ENCODE results near the gene SLC43A1.

Gene SLC43A1

DNA sequence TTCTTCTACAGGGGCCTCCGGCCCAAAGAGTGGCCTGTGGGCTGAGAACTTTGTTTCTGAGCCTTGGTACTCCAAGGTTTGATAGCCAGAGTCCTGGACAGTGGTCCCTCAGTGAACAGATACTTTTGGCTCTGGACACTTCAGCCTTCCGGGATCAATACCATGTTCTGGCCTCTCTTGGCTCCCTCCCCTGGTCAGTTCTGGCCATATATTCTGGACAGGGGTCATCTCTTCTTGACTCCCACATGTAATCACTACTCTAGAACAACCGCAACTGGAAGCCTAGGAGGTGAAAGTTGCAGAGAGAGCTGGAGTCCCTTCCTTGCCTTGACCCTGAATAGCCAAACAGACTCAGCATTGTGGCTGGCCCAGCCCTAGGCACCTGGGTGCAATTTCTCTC lies 52.9 kb downstream of the SLC43A1 start:
- peaks cover 32% of the 10 kb centered on the region for H3K27me3 ChIP-seq (replicated peaks; ENCODE audit: control insufficient read depth, insufficient read depth, low read length, poor library complexity, severe bottlenecking)
- H3K4me3 ChIP-seq (ENCODE audit: insufficient read depth, low read depth, low read length, poor library complexity, severe bottlenecking), result no peak overlapping the region
- H3K27ac ChIP-seq (ENCODE audit: insufficient read depth, low read length, poor library complexity, severe bottlenecking), result no peak overlapping the region
- no peaks in the 10 kb centered on the region for H3K36me3 ChIP-seq (ENCODE audit: control insufficient read depth, insufficient read depth, low read length)
- H3K4me1 ChIP-seq (ENCODE audit: control insufficient read depth, insufficient read depth, low read length, poor library complexity, severe bottlenecking), result peaks cover 32% of the 10 kb centered on the region
- no peaks in the 10 kb centered on the region for H3K9me3 ChIP-seq (ENCODE audit: control insufficient read depth, low read length)
- no peak for DNase-seq

DNA sequence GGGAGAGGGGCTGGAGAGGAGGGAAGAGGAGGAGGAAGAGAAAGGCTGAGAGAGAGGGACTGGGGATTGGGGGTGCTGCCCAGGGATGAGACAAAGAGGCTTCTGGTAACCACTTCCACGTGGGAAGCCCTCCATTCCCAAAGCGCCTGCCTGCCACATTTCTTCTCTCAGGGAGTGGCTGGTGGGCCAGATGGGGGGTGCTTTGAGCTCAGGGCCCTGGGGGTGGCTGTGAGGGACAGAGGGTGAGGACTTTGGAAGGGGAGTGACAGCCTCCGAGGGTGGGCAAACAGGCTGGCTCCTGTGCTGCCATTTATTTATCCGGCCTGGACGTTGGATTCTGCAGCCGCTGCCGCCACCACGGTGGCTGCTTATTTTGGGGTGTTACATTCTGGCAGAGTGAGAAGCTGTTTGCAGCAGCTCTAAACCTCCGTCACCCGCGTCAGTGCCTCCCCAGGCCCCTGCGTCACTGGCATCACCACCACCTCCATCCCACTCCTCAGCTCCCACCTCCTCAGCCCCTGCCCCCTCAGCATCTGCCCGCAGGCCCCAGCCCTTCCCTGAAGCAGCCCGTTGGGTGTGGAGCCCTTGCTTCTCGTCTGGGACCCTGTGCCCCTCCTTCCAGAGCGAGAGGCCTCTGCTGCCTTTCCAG lies 53.5 kb downstream of the SLC43A1 start:
- Histone ChIP-seq H3K4me3 (ENCODE audit: insufficient read depth, low read depth, low read length, poor library complexity, severe bottlenecking) (no peak overlapping the region), H3K4me1 (ENCODE audit: control insufficient read depth, insufficient read depth, low read length, poor library complexity, severe bottlenecking) (peaks cover 34% of the 10 kb centered on the region), H3K9me3 (ENCODE audit: control insufficient read depth, low read length) (no peaks in the 10 kb centered on the region), H3K27me3 (replicated peaks; ENCODE audit: control insufficient read depth, insufficient read depth, low read length, poor library complexity, severe bottlenecking) (peaks cover 39% of the 10 kb centered on the region), H3K36me3 (ENCODE audit: control insufficient read depth, insufficient read depth, low read length) (no peaks in the 10 kb centered on the region), H3K27ac (ENCODE audit: insufficient read depth, low read length, poor library complexity, severe bottlenecking) (no peak overlapping the region)
- no peak for DNase-seq

DNA sequence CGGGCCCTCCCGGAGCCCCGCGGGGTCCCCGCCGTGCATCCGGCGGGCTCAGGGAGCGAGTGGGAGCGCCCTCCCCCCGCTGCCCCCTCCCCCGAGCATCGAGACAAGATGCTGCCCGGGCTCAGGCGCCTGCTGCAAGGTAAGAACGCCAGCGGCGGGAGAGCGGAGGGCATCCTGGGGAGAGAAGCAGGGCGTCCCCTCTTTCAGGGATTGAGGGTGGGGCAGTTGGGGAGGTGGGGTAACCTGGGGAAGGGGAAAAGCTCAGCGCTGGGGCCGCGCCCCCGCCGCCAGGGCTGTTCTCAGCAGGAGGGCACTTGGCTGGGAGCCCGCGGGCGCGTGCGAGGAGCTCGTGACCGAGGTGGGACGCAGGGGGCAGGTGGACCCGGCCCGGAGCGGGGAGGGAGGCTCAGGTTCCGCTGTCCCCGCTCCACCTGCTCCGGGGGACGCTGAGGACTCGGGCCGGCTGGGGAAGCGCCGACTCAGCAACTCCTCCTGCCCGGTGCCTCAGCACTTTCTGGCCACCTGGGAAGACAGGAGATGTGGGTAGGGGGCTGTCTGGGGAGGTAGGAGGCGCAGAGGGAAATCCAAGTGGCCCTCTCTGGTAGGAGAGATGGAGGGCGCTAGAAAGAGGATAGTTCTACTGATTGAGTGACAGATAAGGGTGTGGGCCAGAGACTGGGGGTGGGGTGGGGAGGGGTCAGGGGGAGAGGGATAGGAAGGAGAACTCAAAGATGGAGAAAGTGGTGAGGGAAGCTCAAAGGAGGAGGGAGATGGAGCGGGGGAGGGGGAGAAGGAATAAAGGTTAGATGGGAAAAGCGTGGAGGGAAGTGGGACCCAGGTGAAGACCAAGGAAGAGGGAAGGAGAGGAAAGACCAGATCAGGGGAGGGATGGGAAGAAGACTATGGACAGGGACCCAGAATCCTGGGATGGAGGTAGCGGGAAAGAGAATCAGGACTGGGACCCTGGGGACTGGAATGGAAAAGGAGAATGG lies 54.4 kb downstream of the SLC43A1 start:
- peaks cover 39% of the 10 kb centered on the region for H3K27me3 ChIP-seq (replicated peaks; ENCODE audit: control insufficient read depth, insufficient read depth, low read length, poor library complexity, severe bottlenecking)
- no peak overlapping the region for H3K27ac ChIP-seq (ENCODE audit: insufficient read depth, low read length, poor library complexity, severe bottlenecking)
- H3K36me3 ChIP-seq (ENCODE audit: control insufficient read depth, insufficient read depth, low read length), result no peaks in the 10 kb centered on the region
- H3K4me1 ChIP-seq (ENCODE audit: control insufficient read depth, insufficient read depth, low read length, poor library complexity, severe bottlenecking), result peaks cover 34% of the 10 kb centered on the region
- no peak for DNase-seq
- no peaks in the 10 kb centered on the region for H3K9me3 ChIP-seq (ENCODE audit: control insufficient read depth, low read length)
- peak overlapping the region; percentile 18 for H3K4me3 ChIP-seq (ENCODE audit: insufficient read depth, low read depth, low read length, poor library complexity, severe bottlenecking)

DNA sequence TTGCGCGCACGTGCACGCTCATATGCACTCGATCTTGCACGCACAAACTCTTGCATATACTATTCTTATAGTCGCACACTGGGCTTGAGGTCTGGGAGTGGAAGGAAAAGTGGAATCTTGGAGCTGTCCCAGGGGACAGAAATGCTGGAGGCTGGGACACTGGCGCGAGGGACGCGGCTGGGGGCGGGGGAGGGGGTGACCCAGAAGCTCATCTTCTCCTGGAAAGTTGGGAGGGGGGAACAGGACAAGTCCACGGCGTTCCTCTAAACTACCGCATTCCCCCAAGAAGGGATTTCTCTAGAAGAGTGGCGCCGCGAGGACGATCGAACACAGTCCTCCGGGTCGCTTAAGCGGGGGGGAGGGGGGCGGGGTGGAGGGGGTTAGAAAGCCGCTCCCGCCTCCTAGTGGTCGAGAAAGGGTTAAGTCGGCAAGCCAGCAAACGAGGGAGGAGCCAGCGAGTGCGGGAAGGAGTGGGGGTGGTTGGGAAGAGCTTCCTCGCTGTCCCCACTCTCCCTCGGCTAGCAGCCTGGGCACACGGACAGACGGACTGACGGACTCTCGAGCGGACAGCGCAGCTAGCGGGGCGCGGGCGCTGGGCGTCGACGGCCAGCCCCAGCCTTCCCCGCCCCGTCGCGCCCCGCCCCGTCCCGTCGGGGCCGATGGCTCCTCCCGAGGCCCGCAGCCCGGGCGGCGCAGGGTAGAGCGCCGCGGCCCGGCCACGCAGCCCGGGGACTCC lies 55.3 kb downstream of the SLC43A1 start, which contains the start of gene RTN4RL2:
Gene RTN4RL2, plus strand, starts transcription at position 507 of the 736 bp plus-strand sequence. CDS start 338 bp downstream, outside the sequence.
- H3K9me3 ChIP-seq (ENCODE audit: control insufficient read depth, low read length), result no peaks in the 10 kb centered on the region
- H3K36me3 ChIP-seq (ENCODE audit: control insufficient read depth, insufficient read depth, low read length), result no peaks in the 10 kb centered on the region
- no peak for DNase-seq
- peaks cover 39% of the 10 kb centered on the region for H3K27me3 ChIP-seq (replicated peaks; ENCODE audit: control insufficient read depth, insufficient read depth, low read length, poor library complexity, severe bottlenecking)
- H3K4me1 ChIP-seq (ENCODE audit: control insufficient read depth, insufficient read depth, low read length, poor library complexity, severe bottlenecking), result peaks cover 34% of the 10 kb centered on the region
- peak within 1 kb of the TSS; percentile 57 for H3K4me3 ChIP-seq (ENCODE audit: insufficient read depth, low read depth, low read length, poor library complexity, severe bottlenecking)
- no peak within 1 kb of the TSS for H3K27ac ChIP-seq (ENCODE audit: insufficient read depth, low read length, poor library complexity, severe bottlenecking)

DNA sequence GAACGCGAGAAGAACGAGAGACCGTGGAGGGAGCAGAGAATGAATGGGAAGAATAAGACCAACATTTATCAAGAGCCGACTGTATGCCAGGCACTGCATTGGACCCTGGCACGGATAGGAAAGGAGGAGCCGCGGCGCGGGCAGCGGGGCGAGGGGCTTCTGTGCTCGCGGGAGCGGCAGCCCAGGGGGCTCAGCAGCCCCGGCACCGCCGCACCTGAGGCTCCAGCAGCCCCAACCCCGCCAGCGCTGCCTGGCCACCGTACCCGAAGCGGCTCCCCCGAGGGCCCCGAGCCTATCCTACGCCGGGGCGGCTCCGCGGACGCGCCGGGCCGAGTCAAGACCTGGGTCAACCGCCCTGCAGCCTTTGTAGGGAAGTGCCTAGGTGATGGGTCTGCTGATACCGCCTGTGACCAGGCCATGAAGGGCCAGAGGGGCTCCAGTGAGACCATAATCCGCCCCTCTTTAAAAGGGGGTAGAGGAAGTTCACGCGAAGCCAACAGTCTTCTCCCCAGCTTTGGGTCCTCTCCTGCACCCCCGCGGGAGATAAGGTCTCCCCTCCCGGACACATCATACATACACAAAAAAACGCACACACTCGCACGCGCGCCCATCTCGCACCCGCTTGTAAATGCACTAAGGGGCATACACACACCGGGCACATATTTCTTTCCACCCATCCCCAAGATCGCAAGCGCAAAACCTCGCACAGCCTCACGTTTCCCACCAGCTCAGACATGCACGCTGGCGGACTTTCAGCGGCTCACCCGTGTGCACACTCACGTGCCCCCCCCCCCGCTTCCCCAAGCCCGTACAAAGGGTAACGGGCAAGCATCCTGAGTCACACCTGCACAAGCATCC lies 56.1 kb downstream of the SLC43A1 start:
- no peak overlapping the region for H3K27ac ChIP-seq (ENCODE audit: insufficient read depth, low read length, poor library complexity, severe bottlenecking)
- no peak for DNase-seq

DNA sequence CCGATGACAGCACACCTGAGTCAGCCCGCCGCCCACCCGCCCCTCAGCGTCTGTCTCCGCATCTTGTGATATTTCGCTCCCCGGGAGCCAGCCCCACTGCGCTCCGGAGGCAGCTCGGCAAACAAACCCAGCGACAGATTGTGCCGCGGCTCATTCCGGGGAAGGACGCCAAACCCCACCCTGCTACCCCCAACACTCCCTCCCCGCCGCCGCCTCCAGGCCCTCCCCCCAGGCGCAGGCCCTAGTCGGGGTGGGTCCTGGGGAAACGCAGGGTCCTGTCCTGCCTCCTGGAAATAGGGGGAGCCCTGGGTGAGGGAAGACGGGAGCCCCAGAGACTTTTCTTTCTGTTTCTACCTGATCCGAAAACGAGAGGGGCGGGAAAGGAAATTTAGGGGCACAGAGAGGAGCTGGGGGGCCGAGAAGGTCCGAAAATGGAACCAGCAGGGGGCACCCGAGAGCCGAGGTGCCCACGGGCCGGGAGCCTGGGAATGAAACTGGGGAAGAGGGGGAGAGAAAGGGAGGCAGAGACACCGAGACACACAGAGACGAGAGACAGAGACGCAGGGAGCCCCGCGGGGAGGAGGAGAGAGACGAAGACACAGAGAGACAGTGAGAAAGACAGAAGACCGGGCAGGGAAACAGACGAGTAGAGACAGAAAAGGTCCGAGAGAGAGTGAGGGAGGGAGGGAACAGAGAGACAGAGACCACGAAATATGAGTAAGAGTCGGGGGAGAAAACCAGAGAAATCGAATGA lies 56.9 kb downstream of the SLC43A1 start:
- H3K27me3 ChIP-seq (replicated peaks; ENCODE audit: control insufficient read depth, insufficient read depth, low read length, poor library complexity, severe bottlenecking), result peaks cover 39% of the 10 kb centered on the region
- no peak overlapping the region for H3K27ac ChIP-seq (ENCODE audit: insufficient read depth, low read length, poor library complexity, severe bottlenecking)
- peak in 2 of 3 donors; percentile 25 for DNase-seq
- H3K4me3 ChIP-seq (ENCODE audit: insufficient read depth, low read depth, low read length, poor library complexity, severe bottlenecking), result peak overlapping the region; percentile 57
- no peaks in the 10 kb centered on the region for H3K9me3 ChIP-seq (ENCODE audit: control insufficient read depth, low read length)
- H3K4me1 ChIP-seq (ENCODE audit: control insufficient read depth, insufficient read depth, low read length, poor library complexity, severe bottlenecking), result peaks cover 34% of the 10 kb centered on the region
- H3K36me3 ChIP-seq (ENCODE audit: control insufficient read depth, insufficient read depth, low read length), result no peaks in the 10 kb centered on the region

More for the DNA sequence above, 56.1 kb downstream of the SLC43A1 start:
- peaks cover 34% of the 10 kb centered on the region for H3K4me1 ChIP-seq (ENCODE audit: control insufficient read depth, insufficient read depth, low read length, poor library complexity, severe bottlenecking)
- H3K27me3 ChIP-seq (replicated peaks; ENCODE audit: control insufficient read depth, insufficient read depth, low read length, poor library complexity, severe bottlenecking), result peaks cover 39% of the 10 kb centered on the region
- no peaks in the 10 kb centered on the region for H3K9me3 ChIP-seq (ENCODE audit: control insufficient read depth, low read length)
- peak overlapping the region; percentile 57 for H3K4me3 ChIP-seq (ENCODE audit: insufficient read depth, low read depth, low read length, poor library complexity, severe bottlenecking)
- no peaks in the 10 kb centered on the region for H3K36me3 ChIP-seq (ENCODE audit: control insufficient read depth, insufficient read depth, low read length)

DNA sequence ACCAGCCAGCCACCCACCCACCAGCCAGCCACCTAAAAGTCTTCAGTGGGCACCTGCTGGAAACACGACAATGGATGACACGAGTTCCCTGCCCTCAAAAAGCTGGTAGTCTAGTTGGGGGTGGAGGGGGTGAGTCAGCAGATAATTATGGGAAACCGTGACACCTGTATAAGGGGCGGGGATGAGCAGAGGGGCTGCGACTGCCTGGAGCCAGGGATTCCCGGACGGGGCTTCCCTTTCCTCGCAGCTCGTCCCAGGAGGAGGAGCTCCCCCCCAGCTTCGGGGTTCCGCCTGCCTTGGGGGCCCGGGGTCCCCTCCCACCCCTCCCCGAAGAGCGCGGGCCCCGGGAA lies 57.5 kb downstream of the SLC43A1 start:
- peaks cover 34% of the 10 kb centered on the region for H3K4me1 ChIP-seq (ENCODE audit: control insufficient read depth, insufficient read depth, low read length, poor library complexity, severe bottlenecking)
- H3K9me3 ChIP-seq (ENCODE audit: control insufficient read depth, low read length), result no peaks in the 10 kb centered on the region
- H3K36me3 ChIP-seq (ENCODE audit: control insufficient read depth, insufficient read depth, low read length), result no peaks in the 10 kb centered on the region
- DNase-seq, result no peak
- H3K4me3 ChIP-seq (ENCODE audit: insufficient read depth, low read depth, low read length, poor library complexity, severe bottlenecking), result peak overlapping the region; percentile 57
- peaks cover 39% of the 10 kb centered on the region for H3K27me3 ChIP-seq (replicated peaks; ENCODE audit: control insufficient read depth, insufficient read depth, low read length, poor library complexity, severe bottlenecking)
- H3K27ac ChIP-seq (ENCODE audit: insufficient read depth, low read length, poor library complexity, severe bottlenecking), result no peak overlapping the region

DNA sequence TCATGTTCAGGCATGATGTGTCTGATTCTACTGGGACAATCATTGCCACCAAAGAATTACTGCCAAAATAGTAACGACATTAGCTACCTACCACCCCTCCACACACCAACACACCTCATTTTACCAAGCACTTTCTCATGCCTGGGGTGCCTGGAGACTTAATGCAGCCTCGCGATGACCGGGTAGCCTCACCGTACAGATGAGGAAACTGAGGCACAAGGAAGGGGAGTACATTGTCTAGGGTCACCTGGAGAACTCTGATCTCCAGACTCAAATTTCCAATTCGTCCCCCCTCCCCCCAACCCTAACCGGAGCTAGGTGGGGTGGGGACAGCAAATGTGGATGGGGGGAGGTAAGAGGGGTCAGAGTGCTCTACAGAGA lies 57.9 kb downstream of the SLC43A1 start:
- peaks cover 34% of the 10 kb centered on the region for H3K4me1 ChIP-seq (ENCODE audit: control insufficient read depth, insufficient read depth, low read length, poor library complexity, severe bottlenecking)
- peaks cover 39% of the 10 kb centered on the region for H3K27me3 ChIP-seq (replicated peaks; ENCODE audit: control insufficient read depth, insufficient read depth, low read length, poor library complexity, severe bottlenecking)
- no peak for DNase-seq

More for the DNA sequence above, 57.9 kb downstream of the SLC43A1 start:
- no peaks in the 10 kb centered on the region for H3K9me3 ChIP-seq (ENCODE audit: control insufficient read depth, low read length)
- H3K36me3 ChIP-seq (ENCODE audit: control insufficient read depth, insufficient read depth, low read length), result no peaks in the 10 kb centered on the region
- no peak overlapping the region for H3K4me3 ChIP-seq (ENCODE audit: insufficient read depth, low read depth, low read length, poor library complexity, severe bottlenecking)
- H3K27ac ChIP-seq (ENCODE audit: insufficient read depth, low read length, poor library complexity, severe bottlenecking), result no peak overlapping the region
